GM20431 (cell line): ENCODE measurements around the gene PDE6B.

Experiments
- in situ Hi-C: fragments of 300-500 bp; cut with MseI, MboI; formaldehyde crosslinking; loops from one replicate; pipeline ENCODE4 v1.15.0; 2020; ENCODE audit warnings: low sequenced_read_pairs; ENCODE audit not compliant: unreplicated experiment

Gene PDE6B

DNA sequence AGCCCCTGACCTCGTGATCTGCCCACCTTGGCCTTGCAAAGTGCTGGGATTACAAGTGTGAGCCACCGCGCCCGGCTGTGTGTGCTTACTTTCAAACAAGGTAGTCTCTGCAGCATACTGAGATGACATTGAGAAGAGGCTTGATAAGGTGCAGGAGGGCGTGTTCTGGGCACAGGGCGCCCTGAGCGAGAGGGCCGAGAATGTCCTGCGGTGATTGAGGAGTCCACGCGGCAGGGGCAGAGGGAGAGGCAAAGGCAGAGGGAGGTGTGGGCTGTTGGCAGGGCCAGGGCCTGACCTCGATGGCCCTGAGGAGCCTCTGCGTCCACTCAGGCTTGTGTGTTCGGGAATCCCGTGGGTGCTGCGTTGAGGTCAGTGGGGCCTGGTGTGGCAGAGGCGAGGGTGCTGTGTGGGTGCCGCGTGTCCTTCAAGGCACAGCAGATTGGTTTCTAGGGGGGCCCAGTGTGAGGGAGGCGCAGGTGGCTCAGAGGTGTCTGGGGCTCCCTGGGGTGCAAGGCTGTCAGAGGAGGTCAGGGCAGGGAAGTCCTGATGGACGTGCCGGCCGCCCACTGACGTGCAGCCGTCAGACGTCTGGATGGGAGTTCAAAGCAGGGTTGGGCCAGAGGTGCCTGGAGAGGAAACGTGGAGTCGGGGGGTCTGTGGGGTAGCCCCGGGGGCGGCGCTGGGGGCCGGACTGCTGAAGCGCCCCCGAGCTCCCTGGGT lies 92.4 kb downstream of the PDE6B start:
- in situ Hi-C loops: no loop called here

DNA sequence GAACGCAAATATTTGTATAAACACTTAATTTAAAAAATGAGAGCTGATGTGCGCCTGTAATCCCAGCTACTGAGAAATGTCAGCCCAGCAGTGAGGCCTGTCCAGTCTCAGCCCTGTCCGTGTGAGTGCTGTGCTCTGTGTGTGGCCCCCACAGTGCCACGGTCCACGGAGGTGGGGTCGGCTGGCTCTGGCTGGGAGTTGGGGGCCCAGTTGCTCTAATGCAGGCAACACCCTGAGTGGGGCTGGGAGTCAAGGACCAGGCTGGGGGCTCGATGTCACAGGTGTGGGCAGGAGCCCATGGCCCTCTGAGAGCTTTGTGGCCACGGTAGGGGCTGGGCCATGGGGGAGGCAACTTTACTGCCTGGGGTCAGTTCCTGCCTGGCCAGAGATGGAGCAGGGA lies 93.1 kb downstream of the PDE6B start:
- in situ Hi-C loops: no loop called here
